GM19023 (cell line): ENCODE results near the gene HAAO.
A peak's percentile ranks its signal among the peaks of the same experiment; 100 is the strongest.
"Not testable (repeated sequence)": the region's sequence is repeated elsewhere in the genome, so short reads cannot be mapped to it uniquely, and the experiment has no call there.

Experiments
- ATAC-seq: cut with Tn5 transposase; IDR thresholded peaks from one replicate; pipeline ENCODE4 v1.9.1; 2021; ENCODE audit warnings: mild to moderate bottlenecking, moderate library complexity; ENCODE audit not compliant: unreplicated experiment

Gene HAAO

GRCh38 chr2:42792583-42793333 is at the start of gene HAAO:
Gene HAAO, minus strand, starts transcription at chr2:42792583. Its CDS starts 47 bp downstream, at chr2:42792536.
- ATAC-seq, result peak; percentile 44

GRCh38 chr2:42841344-42841743 is 49.0 kb upstream of the HAAO start:
- ATAC-seq, result no peak

- ATAC-seq, result no peak
These were observed 48.4 kb upstream of the HAAO start for GRCh38 chr2:42840760-42841159.

- ATAC-seq, result no peak
These were observed 47.6 kb upstream of the HAAO start for GRCh38 chr2:42839809-42840501.

GRCh38 chr2:42838133-42838532 is 45.8 kb upstream of the HAAO start:
- ATAC-seq, result no peak

GRCh38 chr2:42835577-42836371 is 43.4 kb upstream of the HAAO start:
- ATAC-seq, result no peak

- ATAC-seq, result no peak
These were observed 41.8 kb upstream of the HAAO start for GRCh38 chr2:42834161-42834560.

GRCh38 chr2:42832289-42832634 is 39.9 kb upstream of the HAAO start:
- no peak for ATAC-seq

GRCh38 chr2:42831575-42832288 is 39.3 kb upstream of the HAAO start:
- ATAC-seq, result not testable (repeated sequence)

- ATAC-seq, result no peak
These were observed 38.7 kb upstream of the HAAO start for GRCh38 chr2:42830922-42831574.

GRCh38 chr2:42829671-42830440 is 37.5 kb upstream of the HAAO start:
- no peak for ATAC-seq

GRCh38 chr2:42828487-42829425 is 36.4 kb upstream of the HAAO start:
- ATAC-seq, result peak; percentile 84

- ATAC-seq, result no peak
These were observed 35.5 kb upstream of the HAAO start for GRCh38 chr2:42827647-42828486.

- ATAC-seq, result no peak
These were observed 33.8 kb upstream of the HAAO start for GRCh38 chr2:42826231-42826630.

GRCh38 chr2:42824454-42824807 is 32.0 kb upstream of the HAAO start:
- ATAC-seq, result no peak

GRCh38 chr2:42823744-42824453 is 31.5 kb upstream of the HAAO start:
- no peak for ATAC-seq

- no peak for ATAC-seq
These were observed 26.8 kb upstream of the HAAO start for GRCh38 chr2:42819160-42819559.
